Ascending aorta (tissue), 2 donors: ENCODE data around the gene ABCA1. TPM values are rescaled to one million over a fixed set of nuclear protein-coding genes. Genes with fewer than 3 reads are reported as not detected.
A peak's percentile ranks its signal among the peaks of the same experiment; 100 is the strongest.

Experiments used
- DNase-seq, 2 donors: peaks; one replicate each; pipeline ENCODE4 v3.0.0-alpha.2; 2019; ENCODE audit warnings: low spot score in 2 of 2
- H3K27ac ChIP-seq, 2 donors: fragments of 200-600 bp; sonication (generic); one replicate each; pipeline ENCODE4 v1.5.1; 2016 to 2017; ENCODE audit warnings: mild to moderate bottlenecking in 1 of 2
- H3K27me3 ChIP-seq: fragments of 200-600 bp; sonication (generic); one replicate; pipeline ENCODE4 v1.5.1; 2017
- H3K36me3 ChIP-seq, 2 donors: fragments of 200-600 bp; sonication (generic); one replicate each; pipeline ENCODE4 v1.5.1; 2016
- H3K4me1 ChIP-seq, 2 donors: fragments of 200-600 bp; sonication (generic); one replicate each; pipeline ENCODE4 v1.5.1; 2016 to 2017; ENCODE audit warnings: mild to moderate bottlenecking in 1 of 2
- H3K4me3 ChIP-seq, 2 donors: fragments of 200-600 bp; sonication (generic); one replicate each; pipeline ENCODE4 v1.5.1; 2016 to 2017; ENCODE audit warnings: mild to moderate bottlenecking in 1 of 2
- H3K9me3 ChIP-seq, 2 donors: fragments of 200-600 bp; sonication (generic); one replicate each; pipeline ENCODE4 v1.5.1; 2016
- intact Hi-C: fragments of 100-400 bp; cut with DNase I; formaldehyde crosslinking; loops from one replicate; pipeline ENCODE4 v1.15.1; 2023
- total RNA-seq: library from RNA; depleted of rRNA; stranded (reverse); fragments of >200 nt; gene quantifications from one replicate; pipeline ENCODE4 v1.1.0, GENCODE V29; 2016
- TF ChIP-seq, protein P1 (sequence below), 3 experiments: fragments of 200-600 bp in 2 of 3; fragments of 450-650 bp in 1 of 3; sonication (generic) in 2 of 3; IDR thresholded peaks; one replicate each; pipeline ENCODE4 v1.5.1; 2016 to 2019; ENCODE audit warnings: antibody characterized with exemption in 3 of 3, mild to moderate bottlenecking in 1 of 3, moderate library complexity in 1 of 3

The ABCA1 gene
- total RNA-seq, 1 donor from 2014 or later: 14.0 TPM

DNA sequence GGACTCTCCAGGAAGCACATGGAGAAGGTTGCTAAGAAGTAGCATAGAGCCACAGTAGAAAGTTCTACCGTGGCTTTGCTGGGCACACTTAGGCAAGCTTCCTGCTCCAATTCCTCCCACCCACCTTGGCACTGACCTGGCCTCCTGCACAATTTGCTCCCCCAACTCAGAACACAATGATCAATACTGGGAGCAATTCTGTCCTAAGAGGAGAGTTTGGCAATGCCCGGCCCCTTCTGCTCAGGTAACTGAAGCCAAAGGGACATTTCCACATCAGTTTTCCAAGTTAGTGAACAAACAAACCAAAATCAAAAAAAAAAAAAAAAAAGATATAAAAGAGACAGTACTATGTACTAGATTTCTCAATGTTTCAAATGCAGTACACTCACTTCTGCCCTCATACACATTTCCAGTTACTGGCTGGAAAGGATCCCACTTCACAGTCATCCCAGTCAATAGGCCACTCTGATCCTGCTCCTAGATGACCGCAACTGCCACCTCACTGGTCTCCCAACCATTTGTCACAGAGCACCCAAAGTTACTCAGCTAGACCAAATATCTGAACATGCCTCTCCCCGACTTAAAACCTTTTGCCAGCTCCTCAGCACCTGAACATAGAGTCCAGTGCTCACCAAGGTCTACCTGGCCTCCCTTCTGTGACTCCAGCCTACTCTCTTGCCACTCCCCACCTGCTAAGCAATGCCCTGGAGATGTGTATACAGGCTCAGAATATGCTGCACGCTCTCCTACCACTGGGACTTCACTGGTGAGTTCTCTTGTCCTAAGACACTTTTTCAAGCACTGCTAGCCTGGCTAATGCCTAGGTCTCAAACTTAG, 21.3 kb downstream of the ABCA1 start:
- H3K4me1 ChIP-seq: peaks cover 3 to 39% of the 10 kb centered on the region in 2 donors
- H3K9me3 ChIP-seq: no peaks in the 10 kb centered on the region
- H3K27me3 ChIP-seq: no peaks in the 10 kb centered on the region
- no peak overlapping the region for H3K4me3 ChIP-seq
- H3K36me3 ChIP-seq: no peaks in the 10 kb centered on the region
- DNase-seq: peak in 1 of 2 donors; percentile 78
- H3K27ac ChIP-seq: peak overlapping the region; percentile 13 to 51
- intact Hi-C loops: no loop called here
- TF ChIP-seq, protein P1, sequence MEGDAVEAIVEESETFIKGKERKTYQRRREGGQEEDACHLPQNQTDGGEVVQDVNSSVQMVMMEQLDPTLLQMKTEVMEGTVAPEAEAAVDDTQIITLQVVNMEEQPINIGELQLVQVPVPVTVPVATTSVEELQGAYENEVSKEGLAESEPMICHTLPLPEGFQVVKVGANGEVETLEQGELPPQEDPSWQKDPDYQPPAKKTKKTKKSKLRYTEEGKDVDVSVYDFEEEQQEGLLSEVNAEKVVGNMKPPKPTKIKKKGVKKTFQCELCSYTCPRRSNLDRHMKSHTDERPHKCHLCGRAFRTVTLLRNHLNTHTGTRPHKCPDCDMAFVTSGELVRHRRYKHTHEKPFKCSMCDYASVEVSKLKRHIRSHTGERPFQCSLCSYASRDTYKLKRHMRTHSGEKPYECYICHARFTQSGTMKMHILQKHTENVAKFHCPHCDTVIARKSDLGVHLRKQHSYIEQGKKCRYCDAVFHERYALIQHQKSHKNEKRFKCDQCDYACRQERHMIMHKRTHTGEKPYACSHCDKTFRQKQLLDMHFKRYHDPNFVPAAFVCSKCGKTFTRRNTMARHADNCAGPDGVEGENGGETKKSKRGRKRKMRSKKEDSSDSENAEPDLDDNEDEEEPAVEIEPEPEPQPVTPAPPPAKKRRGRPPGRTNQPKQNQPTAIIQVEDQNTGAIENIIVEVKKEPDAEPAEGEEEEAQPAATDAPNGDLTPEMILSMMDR (IDR thresholded peaks at IDR 0.05): no peak

DNA sequence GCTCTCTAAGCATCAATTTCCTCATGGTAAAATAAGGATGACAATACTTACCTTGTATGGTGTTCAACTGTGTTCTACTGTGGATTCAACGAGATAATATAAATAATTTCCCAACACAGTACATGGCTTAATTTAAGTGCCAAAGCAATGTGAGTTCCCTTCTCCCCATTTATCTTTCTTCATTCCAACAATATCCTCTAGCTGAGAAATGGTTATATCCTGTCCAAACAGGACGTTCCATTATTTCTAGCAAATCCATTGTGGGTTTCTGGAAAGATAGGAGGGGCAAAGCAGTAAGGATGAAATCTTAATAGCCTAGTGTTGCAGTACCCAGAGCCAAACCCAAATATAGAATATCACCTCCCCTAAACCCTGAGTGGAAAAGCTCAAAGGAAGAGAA, 22.0 kb downstream of the ABCA1 start:
- Histone ChIP-seq H3K27ac (peak overlapping the region; percentile 5 to 39), H3K4me3 (no peak overlapping the region), H3K9me3 (no peaks in the 10 kb centered on the region), H3K27me3 (no peaks in the 10 kb centered on the region), H3K36me3 (no peaks in the 10 kb centered on the region), H3K4me1 (peaks cover 3 to 39% of the 10 kb centered on the region in 2 donors)
- intact Hi-C loops: no loop called here
- DNase-seq: no peak
- TF ChIP-seq, protein P1 (IDR thresholded peaks at IDR 0.05): no peak

DNA sequence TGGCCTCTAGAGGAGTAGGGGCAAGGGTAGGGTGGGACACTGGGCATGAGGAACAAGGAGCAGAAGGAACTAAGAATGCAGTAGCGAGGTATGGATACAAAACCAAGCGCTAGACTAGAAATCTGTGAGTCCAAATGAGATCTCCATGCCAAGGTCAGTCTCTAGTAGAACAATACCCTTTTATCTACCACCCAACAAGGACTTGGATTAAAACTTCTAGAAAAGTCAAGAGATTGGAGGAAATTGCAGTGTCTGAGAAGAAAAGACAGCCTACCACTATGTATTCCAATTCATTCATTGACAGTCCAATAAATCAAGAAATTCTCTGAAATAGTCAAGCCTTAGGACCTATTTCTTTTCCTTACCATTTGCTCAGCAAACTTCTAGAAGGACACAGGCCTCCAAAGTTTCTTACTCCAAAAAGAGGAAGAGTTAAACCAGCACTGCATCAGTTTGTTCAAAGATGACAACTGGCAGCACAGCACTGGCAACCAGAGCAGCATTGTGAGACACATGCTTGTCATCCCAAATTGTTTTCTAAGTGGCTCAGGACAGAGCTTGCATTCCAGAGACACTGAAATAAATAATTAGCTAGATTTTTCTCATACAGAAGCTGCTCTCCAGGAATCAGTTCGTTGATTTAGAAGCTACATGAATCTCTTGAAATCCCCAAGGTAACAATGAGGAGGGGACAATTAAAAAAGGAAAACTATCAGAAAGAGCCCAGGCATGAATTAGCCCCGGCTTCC, 22.6 kb downstream of the ABCA1 start:
- no peak for DNase-seq
- H3K36me3 ChIP-seq: no peaks in the 10 kb centered on the region
- no peak overlapping the region for H3K4me3 ChIP-seq
- peak overlapping the region in 1 of 2 donors; percentile 5 for H3K27ac ChIP-seq
- TF ChIP-seq, protein P1 (IDR thresholded peaks at IDR 0.05): no peak
- peaks cover 3 to 33% of the 10 kb centered on the region in 2 donors for H3K4me1 ChIP-seq
- intact Hi-C loops: no loop called here
- H3K27me3 ChIP-seq: no peaks in the 10 kb centered on the region
- H3K9me3 ChIP-seq: no peaks in the 10 kb centered on the region

DNA sequence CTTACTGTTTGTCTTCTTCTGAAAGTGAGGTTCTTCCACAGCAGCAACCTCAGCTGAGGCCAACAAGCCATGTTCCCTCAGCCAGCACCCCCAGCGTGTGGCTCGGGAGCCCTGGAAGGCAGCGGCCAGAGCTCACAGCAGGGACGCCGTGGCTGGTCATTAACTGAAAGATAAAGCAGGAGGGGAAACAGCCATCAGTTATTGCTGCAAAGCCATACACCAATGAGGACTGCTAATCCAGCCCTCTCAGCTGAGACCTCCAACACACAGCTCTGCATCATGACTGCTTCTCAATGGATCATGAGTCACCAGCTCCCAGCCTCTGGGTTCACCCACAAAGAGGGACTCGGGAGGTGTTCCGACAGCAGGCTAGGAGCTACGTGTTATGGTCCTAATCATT, 24.3 kb downstream of the ABCA1 start:
- Histone ChIP-seq H3K36me3 (no peaks in the 10 kb centered on the region), H3K27ac (no peak overlapping the region), H3K9me3 (no peaks in the 10 kb centered on the region), H3K4me1 (peaks cover 3 to 26% of the 10 kb centered on the region in 2 donors), H3K4me3 (no peak overlapping the region), H3K27me3 (no peaks in the 10 kb centered on the region)
- TF ChIP-seq, protein P1 (IDR thresholded peaks at IDR 0.05): no peak
- intact Hi-C loops: no loop called here
- no peak for DNase-seq

DNA sequence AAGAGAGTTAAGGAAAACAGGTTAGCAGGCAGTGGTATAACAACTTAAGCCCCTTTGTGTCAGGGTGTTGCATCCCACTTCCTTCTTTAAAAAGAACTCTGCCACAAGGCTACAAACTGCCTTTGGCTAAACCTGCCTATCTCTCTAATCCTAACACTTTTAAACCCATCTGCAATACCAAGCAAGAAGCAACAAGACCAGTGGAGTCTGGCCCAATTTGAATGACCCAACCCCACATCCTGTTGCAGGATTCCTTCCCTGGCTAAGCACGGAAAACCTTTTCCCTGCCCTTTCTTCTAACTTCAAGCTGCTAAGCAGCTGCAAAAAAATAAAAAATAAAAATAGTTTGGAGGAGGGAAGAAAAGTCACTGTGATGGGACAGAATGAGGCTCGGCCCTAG, 27.1 kb downstream of the ABCA1 start:
- intact Hi-C loops: no loop called here
- DNase-seq: no peak
- Histone ChIP-seq H3K36me3 (no peaks in the 10 kb centered on the region), H3K27ac (no peak overlapping the region), H3K4me1 (peaks cover 0 to 2% of the 10 kb centered on the region in 2 donors), H3K27me3 (no peaks in the 10 kb centered on the region), H3K9me3 (no peaks in the 10 kb centered on the region), H3K4me3 (no peak overlapping the region)
- TF ChIP-seq, protein P1 (IDR thresholded peaks at IDR 0.05): no peak
